ENCODE data around the gene CTF1. TPM values are rescaled to one million over a fixed set of nuclear protein-coding genes. Genes with fewer than 3 reads are reported as not detected.

CTF1 gene
- polyA plus RNA-seq, 2 of the 4 experiments (the other 2 are of a cell fraction) = 0.23 to 0.44 TPM

GRCh38 chr16:30870904-30871303, 25.5 kb upstream of the CTF1 start (continued):
- TF ChIP-seq POLR2A (IDR thresholded peaks at IDR 0.05; ENCODE audit: low read length) (no peak), NR3C1 (IDR thresholded peaks at IDR 0.05) (no peak), ZC3H11A (IDR thresholded peaks at IDR 0.05) (no peak), KDM5A (IDR thresholded peaks at IDR 0.05) (no peak)

- WGBS (ENCODE audit: missing lambda C conversion rate) = 39% methylated on average over 23 of the region's 23 CpGs
- Histone ChIP-seq H3K9me3 (no peaks in the 10 kb centered on the region), H3K4me2 (peak overlapping the region; percentile 83), H3K27ac (peak overlapping the region; percentile 90 to 96), H3K4me1 (peaks cover 13% of the 10 kb centered on the region; the same call in 2 of the 3 replicates), H3K4me3 (peak overlapping the region; percentile 71)
- POLR2A ChIA-PET = interaction anchor here (0.8 to 2.3 kb wide), 9 partner anchors 12 to 96 kb away, joined by 4 to 26 read pairs (median 10); partner anchors contain the start of genes BCL7C and ZNF629
- FAIRE-seq = no peak
- TF ChIP-seq MYC (IDR thresholded peaks at IDR 0.05; ENCODE audit: borderline replicate concordance, low read length) = no peak
- TF ChIP-seq HOXB5 (CRISPR knock-in tag; IDR thresholded peaks at IDR 0.05) = no peak
- TF ChIP-seq NFE2L2 (conservative IDR thresholded peaks at IDR 0.05; ENCODE audit: low read length) = no peak
- TF ChIP-seq RAD21 (conservative IDR thresholded peaks at IDR 0.05 in 1 of 2, IDR thresholded peaks at IDR 0.05 in 1 of 2) = no peak
- TF ChIP-seq E2F6 (IDR thresholded peaks at IDR 0.05; ENCODE audit: borderline replicate concordance, low read depth) = peak; percentile 46; the same call in 1 of the 2 replicates
- CTCF ChIA-PET = interaction anchor here (0.7 to 2.9 kb wide), 12 partner anchors 9 to 533 kb away, joined by 3 to 13 read pairs (median 4); no protein-coding TSS in a partner anchor
- DNase-seq (ENCODE audit: low read depth in 1 of 2, low spot score in 1 of 2) = no peak
- ATAC-seq = peak in 1 of 2 experiments; percentile 3; a peak in 3 of 6 replicates
Measured at GRCh38 chr16:30874244-30874820, 22.1 kb upstream of the CTF1 start.

- whole genome bisulfite sequencing (ENCODE audit: missing lambda C conversion rate) = 2% methylated on average over 35 of the region's 85 CpGs
- H3K9me3 ChIP-seq = no peaks in the 10 kb centered on the region
- H3K4me2 ChIP-seq = peak overlapping the region; percentile 96
- FAIRE-seq (no peak), ATAC-seq (peak; percentile 95 to 98), DNase-seq (ENCODE audit: low read depth in 1 of 2, low spot score in 1 of 2) (peak; percentile 82 to 93)
- peak overlapping the region; percentile 90 to 96 for H3K27ac ChIP-seq
- peak overlapping the region; percentile 71 for H3K4me3 ChIP-seq
- POLR2A ChIA-PET = interaction anchor here (0.8 to 2.3 kb wide), 9 partner anchors 11 to 97 kb away, joined by 4 to 26 read pairs (median 10); partner anchors contain the start of genes BCL7C and ZNF629
- CTCF ChIA-PET = interaction anchor here (0.7 to 2.9 kb wide), 13 partner anchors 10 to 141 kb away, joined by 3 to 13 read pairs (median 3); no protein-coding TSS in a partner anchor
- peaks cover 13% of the 10 kb centered on the region; the same call in 2 of the 3 replicates for H3K4me1 ChIP-seq
- TF ChIP-seq ZC3H11A (IDR thresholded peaks at IDR 0.05) (no peak), FOSL2 (IDR thresholded peaks at IDR 0.05) (no peak), FOSL2 (CRISPR knock-in tag; IDR thresholded peaks at IDR 0.05) (no peak; the same call in 1 of the 2 replicates), MYC (IDR thresholded peaks at IDR 0.05; ENCODE audit: borderline replicate concordance, low read length) (peak; percentile 87; the same call in 1 of the 2 replicates), CBX2 (IDR thresholded peaks at IDR 0.05; ENCODE audit: borderline replicate concordance, low read depth) (no peak), HDAC2 (IDR thresholded peaks at IDR 0.05) (no peak), HEYL (CRISPR knock-in tag; IDR thresholded peaks at IDR 0.05) (no peak), E2F6 (IDR thresholded peaks at IDR 0.05; ENCODE audit: borderline replicate concordance, low read depth) (peak; percentile 89), ESRRA (IDR thresholded peaks at IDR 0.05; ENCODE audit: borderline replicate concordance, low read length) (no peak), NPAS2 (CRISPR knock-in tag; IDR thresholded peaks at IDR 0.05; ENCODE audit: borderline replicate concordance) (no peak), ATOH8 (CRISPR knock-in tag; IDR thresholded peaks at IDR 0.05; ENCODE audit: low read depth) (no peak), ZFP36 (IDR thresholded peaks at IDR 0.05; ENCODE audit: borderline replicate concordance, partially characterized antibody) (no peak), FOSB (CRISPR knock-in tag; IDR thresholded peaks at IDR 0.05) (no peak), SREBF2 (IDR thresholded peaks at IDR 0.05) (no peak), CEBPB (IDR thresholded peaks at IDR 0.05) (no peak), TFCP2L1 (CRISPR knock-in tag; IDR thresholded peaks at IDR 0.05) (peak; percentile 46), MAX (IDR thresholded peaks at IDR 0.05) (peak; percentile 98), EP300 (IDR thresholded peaks at IDR 0.05) (no peak), CTCF (IDR thresholded peaks at IDR 0.05) (no peak), HMGXB4 (CRISPR knock-in tag; IDR thresholded peaks at IDR 0.05; ENCODE audit: borderline replicate concordance) (no peak; the same call in 1 of the 2 replicates), POLR2AphosphoS2 (conservative IDR thresholded peaks at IDR 0.05; ENCODE audit: low read length) (no peak)
Measured at GRCh38 chr16:30874821-30875717, 21.3 kb upstream of the CTF1 start.

Data from A549 (cell line).